PC-3 (cell line): ENCODE measurements around the gene GYPB. TPM values are rescaled to one million over a fixed set of nuclear protein-coding genes. Genes with fewer than 3 reads are reported as not detected.
"Not testable (repeated sequence)": the region's sequence is repeated elsewhere in the genome, so short reads cannot be mapped to it uniquely, and the experiment has no call there.

ENCODE experiments used
- ATAC-seq: fragments of 200-7000 bp; cut with Tn5 transposase; 2 replicates; pipeline ENCODE4 v1.9.1; 2020; ENCODE audit warnings: mild to moderate bottlenecking, moderate library complexity
- BruUV-seq: library from RNA; stranded (reverse); fragments of 400-500 nt; replicated peaks from 2 replicates; lab custom pipeline; 2021; lab: Mats Ljungman, UMichigan
- CTCF ChIA-PET: fragments of 300-600 bp; sonication (Branson Sonifier 250); formaldehyde crosslinking; loops from one replicate; lab custom pipeline; 2022; ENCODE audit warnings: antibody characterized with exemption; lab: Charles Lee
- POLR2A ChIA-PET: fragments of 300-600 bp; sonication (Branson Sonifier 250); formaldehyde crosslinking; loops from one replicate; lab custom pipeline; 2022; ENCODE audit warnings: antibody characterized with exemption; ENCODE audit not compliant: unreplicated experiment; lab: Charles Lee
- DNase-seq: peaks from one replicate; pipeline ENCODE4 v3.0.0-alpha.2; 2015
- H2AFZ ChIP-seq: fragments of 300-600 bp; sonication (generic); 2 replicates; pipeline ENCODE4 v1.6.0; 2016; ENCODE audit warnings: antibody characterized with exemption, low read length
- H3F3A ChIP-seq: fragments of 300-600 bp; sonication (generic); one replicate; pipeline ENCODE4 v1.6.0; 2017; ENCODE audit warnings: antibody characterized with exemption, low read length, control low read depth, mild to moderate bottlenecking; ENCODE audit not compliant: unreplicated experiment
- H3K27ac ChIP-seq: fragments of 300-600 bp; sonication (generic); 2 replicates; pipeline ENCODE4 v1.5.1; 2016; ENCODE audit warnings: mild to moderate bottlenecking, low read length
- H3K27me3 ChIP-seq: fragments of 300-600 bp; sonication (generic); 2 replicates; pipeline ENCODE4 v1.6.1; 2016; ENCODE audit warnings: low read length, mixed read lengths
- H3K36me3 ChIP-seq: fragments of 300-600 bp; sonication (generic); 2 replicates; pipeline ENCODE4 v1.6.1; 2016; ENCODE audit warnings: low read depth, mixed run types, low read length, mixed read lengths
- H3K4me1 ChIP-seq: fragments of 300-600 bp; sonication (generic); 2 replicates; pipeline ENCODE4 v1.5.1; 2016; ENCODE audit warnings: low read length; ENCODE audit not compliant: insufficient read depth
- H3K4me2 ChIP-seq: fragments of 300-600 bp; sonication (generic); 2 replicates; pipeline ENCODE4 v1.6.0; 2016; ENCODE audit warnings: low read length
- H3K4me3 ChIP-seq: fragments of 300-600 bp; sonication (generic); 2 replicates; pipeline ENCODE4 v1.5.1; 2016; ENCODE audit warnings: mild to moderate bottlenecking, low read length, mixed read lengths
- H3K79me2 ChIP-seq: fragments of 300-600 bp; sonication (generic); 2 replicates; pipeline ENCODE4 v1.6.1; 2017; ENCODE audit warnings: low read length, mixed read lengths
- H3K9ac ChIP-seq: fragments of 300-600 bp; sonication (generic); 2 replicates; pipeline ENCODE4 v1.6.0; 2016; ENCODE audit warnings: mild to moderate bottlenecking, low read length
- H3K9me2 ChIP-seq: fragments of 300-600 bp; sonication (generic); replicated peaks from 2 replicates; pipeline ENCODE4 v1.6.1; 2016; ENCODE audit warnings: mixed run types, low read length, mixed read lengths
- H3K9me3 ChIP-seq: fragments of 300-600 bp; sonication (generic); 2 replicates; pipeline ENCODE4 v1.6.1; 2016; ENCODE audit warnings: low read length, mixed read lengths
- H4K20me1 ChIP-seq: fragments of 300-600 bp; sonication (generic); 2 replicates; pipeline ENCODE4 v1.6.1; 2016; ENCODE audit warnings: low read length, mixed read lengths
- CTCF ChIP-seq: fragments of 300-600 bp; sonication (generic); conservative IDR thresholded peaks from 2 replicates; pipeline ENCODE4 v1.5.1; 2017; ENCODE audit warnings: antibody characterized with exemption, low read depth, mild to moderate bottlenecking, low read length
- EZH2 ChIP-seq: fragments of 300-600 bp; sonication (generic); IDR thresholded peaks from one replicate; pipeline ENCODE4 v1.6.1; 2017; ENCODE audit warnings: antibody characterized with exemption, mild to moderate bottlenecking, low read length; ENCODE audit not compliant: unreplicated experiment
- EZH2phosphoT487 ChIP-seq: fragments of 300-600 bp; sonication (generic); IDR thresholded peaks from 2 replicates; pipeline ENCODE4 v1.6.1; 2018; ENCODE audit warnings: mild to moderate bottlenecking, antibody characterized with exemption, low read length, borderline replicate concordance
- intact Hi-C: fragments of 100-400 bp; cut with micrococcal nuclease; formaldehyde crosslinking; loops from 2 replicates; pipeline ENCODE4 v1.9.0; 2023
- total RNA-seq: library from RNA; depleted of rRNA; stranded (reverse); fragments of >200 nt; gene quantifications from 2 replicates; pipeline ENCODE4 v1.2.3, GENCODE V29; 2014

The GYPB gene
- total RNA-seq, 1 experiment from 2014 or later = not detected

- ChIA-PET CTCF (no interaction called here), POLR2A (no interaction called here)
- no peak for ATAC-seq
- H3K27me3 ChIP-seq = no peaks in the 10 kb centered on the region
- H3K27ac ChIP-seq = no peak overlapping the region
- no peaks in the 10 kb centered on the region for H3K36me3 ChIP-seq
- H2AFZ ChIP-seq = no peak overlapping the region
- BruUV-seq = no TSS peak
- no peak overlapping the region for H3K4me3 ChIP-seq
- no peak for DNase-seq
- no peak for TF ChIP-seq EZH2
- no peak for TF ChIP-seq EZH2phosphoT487
- no peak for TF ChIP-seq CTCF
- no peaks in the 10 kb centered on the region for H3K9me2 ChIP-seq
- H3K9ac ChIP-seq = no peak overlapping the region
- intact Hi-C loops = no loop called here
- H3F3A ChIP-seq = no peaks in the 10 kb centered on the region
- no peaks in the 10 kb centered on the region for H3K4me1 ChIP-seq
- no peaks in the 10 kb centered on the region for H3K9me3 ChIP-seq
- H3K4me2 ChIP-seq = no peak overlapping the region
- H3K79me2 ChIP-seq = no peaks in the 10 kb centered on the region
- no peaks in the 10 kb centered on the region for H4K20me1 ChIP-seq
Observed at GRCh38 chr4:143961075-143961474, 58.1 kb downstream of the GYPB start.

- H3K4me1 ChIP-seq, CTCF ChIA-PET, DNase-seq, ATAC-seq, H3K27me3 ChIP-seq, H3K9me2 ChIP-seq, intact Hi-C loops, H4K20me1 ChIP-seq, H3F3A ChIP-seq, H2AFZ ChIP-seq, H3K27ac ChIP-seq, H3K9me3 ChIP-seq, H3K4me3 ChIP-seq, POLR2A ChIA-PET, BruUV-seq, H3K9ac ChIP-seq, H3K79me2 ChIP-seq, H3K4me2 ChIP-seq, H3K36me3 ChIP-seq: not testable (repeated sequence)
Observed at GRCh38 chr4:143955306-143955705, 63.9 kb downstream of the GYPB start.

- H3K9me3 ChIP-seq, CTCF ChIA-PET, H3K27ac ChIP-seq, H3F3A ChIP-seq, H3K9ac ChIP-seq, H3K36me3 ChIP-seq, intact Hi-C loops, H3K4me3 ChIP-seq, BruUV-seq, DNase-seq, ATAC-seq, H4K20me1 ChIP-seq, H3K27me3 ChIP-seq, POLR2A ChIA-PET, H3K4me1 ChIP-seq, H3K9me2 ChIP-seq, H3K79me2 ChIP-seq, H2AFZ ChIP-seq, H3K4me2 ChIP-seq: not testable (repeated sequence)
Observed at GRCh38 chr4:143951458-143951972, 67.7 kb downstream of the GYPB start.

- DNase-seq, H3K9me2 ChIP-seq, H3K27ac ChIP-seq, H3K4me1 ChIP-seq, H2AFZ ChIP-seq, POLR2A ChIA-PET, H3K9ac ChIP-seq, H3K27me3 ChIP-seq, BruUV-seq, ATAC-seq, H3K79me2 ChIP-seq, H3K9me3 ChIP-seq, H3K36me3 ChIP-seq, CTCF ChIA-PET, H4K20me1 ChIP-seq, H3K4me3 ChIP-seq, H3F3A ChIP-seq, intact Hi-C loops, H3K4me2 ChIP-seq: not testable (repeated sequence)
Observed at GRCh38 chr4:143950967-143951366, 68.2 kb downstream of the GYPB start.

GRCh38 chr4:143950185-143950584 is 69.0 kb downstream of the GYPB start:
- H3K4me3 ChIP-seq, H3K4me2 ChIP-seq, H2AFZ ChIP-seq, H3K9ac ChIP-seq, BruUV-seq, H3K27ac ChIP-seq, H3K36me3 ChIP-seq, CTCF ChIA-PET, H3K27me3 ChIP-seq, H4K20me1 ChIP-seq, intact Hi-C loops, H3K9me2 ChIP-seq, POLR2A ChIA-PET, H3K9me3 ChIP-seq, H3F3A ChIP-seq, H3K4me1 ChIP-seq, DNase-seq, ATAC-seq, H3K79me2 ChIP-seq: not testable (repeated sequence)

- H4K20me1 ChIP-seq, POLR2A ChIA-PET, H3K9me3 ChIP-seq, H3K36me3 ChIP-seq, BruUV-seq, CTCF ChIA-PET, H3K79me2 ChIP-seq, intact Hi-C loops, H3F3A ChIP-seq, ATAC-seq, H3K27me3 ChIP-seq, DNase-seq, H3K9ac ChIP-seq, H3K27ac ChIP-seq, H2AFZ ChIP-seq, H3K9me2 ChIP-seq, H3K4me3 ChIP-seq, H3K4me1 ChIP-seq, H3K4me2 ChIP-seq: not testable (repeated sequence)
Observed at GRCh38 chr4:143947493-143947892, 71.7 kb downstream of the GYPB start.
